ENCODE results near the gene CASQ2. TPM values are rescaled to one million over a fixed set of nuclear protein-coding genes. Genes with fewer than 3 reads are reported as not detected.

CASQ2 gene
- total RNA-seq, 3 donors from 2014 or later, result 0.49 to 30.4 (median 2.1) TPM

GRCh38 chr1:115810609-115811008, 42.1 kb upstream of the CASQ2 start:
- peaks cover 13% of the 10 kb centered on the region for H3K4me1 ChIP-seq (ENCODE audit: low read depth)
- no peak for TF ChIP-seq CTCF (IDR thresholded peaks at IDR 0.05)
- no peaks in the 10 kb centered on the region for H3K9me3 ChIP-seq
- no peak overlapping the region for H3K4me3 ChIP-seq
- ATAC-seq, result peak; percentile 45
- DNase-seq, result no peak
- intact Hi-C loops (cut with DNase I, micrococcal nuclease), result no loop called here
- no peaks in the 10 kb centered on the region for H3K36me3 ChIP-seq (ENCODE audit: low read depth)

DNA sequence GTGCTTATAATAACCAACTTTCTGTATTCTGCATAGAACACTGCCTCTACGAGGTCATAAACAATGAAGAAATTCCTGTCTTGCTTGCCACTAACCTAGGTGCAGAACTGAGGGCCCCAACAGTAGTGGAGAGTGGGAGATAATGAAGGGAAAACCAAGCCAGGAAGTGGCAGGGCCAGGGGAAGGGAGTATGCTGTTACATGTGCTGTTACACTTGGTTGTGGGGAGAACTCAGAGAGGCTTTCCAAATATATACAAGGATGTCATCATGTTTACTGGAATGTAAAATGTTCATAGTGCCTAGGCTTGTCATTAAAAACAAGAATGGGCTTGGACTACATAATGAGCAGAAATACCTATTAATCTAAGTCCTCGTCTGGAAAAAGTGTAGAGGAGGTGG, 41.3 kb upstream of the CASQ2 start:
- DNase-seq (no peak), ATAC-seq (no peak)
- Histone ChIP-seq H3K4me3 (no peak overlapping the region), H3K4me1 (ENCODE audit: low read depth) (peaks cover 13% of the 10 kb centered on the region), H3K9me3 (no peaks in the 10 kb centered on the region), H3K36me3 (ENCODE audit: low read depth) (no peaks in the 10 kb centered on the region)
- intact Hi-C loops (cut with DNase I, micrococcal nuclease), result loop anchor here in 1 of 2 donors (5.0 kb wide), 1 partner anchor 172 kb away; no protein-coding TSS in a partner anchor
- no peak for TF ChIP-seq CTCF (IDR thresholded peaks at IDR 0.05)

GRCh38 chr1:115809076-115809475, 40.6 kb upstream of the CASQ2 start:
- no peak for TF ChIP-seq CTCF (IDR thresholded peaks at IDR 0.05)
- no peak overlapping the region for H3K4me3 ChIP-seq
- intact Hi-C loops (cut with DNase I, micrococcal nuclease), result loop anchor here in 1 of 2 donors (5.0 kb wide), 1 partner anchor 173 kb away; no protein-coding TSS in a partner anchor
- no peak for ATAC-seq
- no peaks in the 10 kb centered on the region for H3K9me3 ChIP-seq
- no peak for DNase-seq
- H3K36me3 ChIP-seq (ENCODE audit: low read depth), result no peaks in the 10 kb centered on the region
- H3K4me1 ChIP-seq (ENCODE audit: low read depth), result peaks cover 13% of the 10 kb centered on the region

DNA sequence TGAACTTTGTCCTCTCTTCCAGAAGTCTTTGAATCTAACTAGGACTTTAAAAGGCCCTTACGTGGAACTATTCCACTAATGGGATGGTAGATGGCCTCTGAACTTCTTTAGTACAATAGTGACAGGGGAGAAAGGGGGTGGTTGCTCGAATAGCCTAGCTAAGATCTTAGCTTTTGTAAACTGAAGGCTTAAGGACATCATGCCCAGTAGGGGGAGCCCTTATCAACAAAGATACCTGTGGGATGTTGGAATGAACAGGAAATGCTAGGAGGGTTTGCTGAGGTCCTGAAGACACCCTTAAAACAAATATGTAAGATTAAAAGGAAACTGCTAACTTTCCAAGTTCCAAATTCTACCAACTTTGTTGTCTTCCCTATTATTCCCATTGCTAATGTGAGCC, 39.2 kb upstream of the CASQ2 start:
- Histone ChIP-seq H3K36me3 (ENCODE audit: low read depth) (no peaks in the 10 kb centered on the region), H3K9me3 (no peaks in the 10 kb centered on the region), H3K4me3 (no peak overlapping the region), H3K4me1 (ENCODE audit: low read depth) (peaks cover 13% of the 10 kb centered on the region)
- peak; percentile 68 for ATAC-seq
- TF ChIP-seq CTCF (IDR thresholded peaks at IDR 0.05), result no peak
- intact Hi-C loops (cut with DNase I, micrococcal nuclease), result loop anchor here in 1 of 2 donors (5.0 kb wide), 1 partner anchor 175 kb away; no protein-coding TSS in a partner anchor
- peak in 1 of 3 donors; percentile 92 for DNase-seq

- no peak for TF ChIP-seq CTCF (IDR thresholded peaks at IDR 0.05)
- Histone ChIP-seq H3K4me1 (ENCODE audit: low read depth) (peaks cover 8% of the 10 kb centered on the region), H3K36me3 (ENCODE audit: low read depth) (no peaks in the 10 kb centered on the region), H3K9me3 (no peaks in the 10 kb centered on the region), H3K4me3 (no peak overlapping the region)
- intact Hi-C loops (cut with DNase I, micrococcal nuclease), result loop anchor here in 1 of 2 donors (5.0 kb wide), 1 partner anchor 177 kb away; no protein-coding TSS in a partner anchor
- ATAC-seq (no peak), DNase-seq (no peak)
Observed at GRCh38 chr1:115805597-115805996, 37.1 kb upstream of the CASQ2 start.

GRCh38 chr1:115802416-115802815, 33.9 kb upstream of the CASQ2 start:
- ATAC-seq (no peak), DNase-seq (no peak)
- intact Hi-C loops (cut with DNase I, micrococcal nuclease), result no loop called here
- no peaks in the 10 kb centered on the region for H3K4me1 ChIP-seq (ENCODE audit: low read depth)
- no peak for TF ChIP-seq CTCF (IDR thresholded peaks at IDR 0.05)
- H3K4me3 ChIP-seq, result no peak overlapping the region
- H3K9me3 ChIP-seq, result no peaks in the 10 kb centered on the region
- H3K36me3 ChIP-seq (ENCODE audit: low read depth), result no peaks in the 10 kb centered on the region

All from mucosa of descending colon (tissue), 3 donors.